ENCODE data around the gene ZNF491.
"Not testable (repeated sequence)": the region's sequence is repeated elsewhere in the genome, so short reads cannot be mapped to it uniquely, and the experiment has no call there.

Gene ZNF491

DNA sequence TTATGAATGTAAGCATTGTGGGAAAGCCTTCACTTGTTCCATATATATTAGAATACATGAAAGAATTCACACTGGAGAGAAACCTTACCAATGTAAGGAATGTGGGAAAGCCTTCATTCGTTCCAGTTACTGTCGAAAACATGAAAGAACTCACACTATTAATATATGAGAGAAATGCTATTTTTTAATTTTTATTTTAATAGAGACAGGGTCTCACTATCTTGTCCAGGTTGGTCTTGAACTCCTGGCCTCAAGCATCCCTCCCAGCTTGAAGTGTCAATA, 8.7 kb downstream of the ZNF491 start:
- DNase-seq, result no peak

DNA sequence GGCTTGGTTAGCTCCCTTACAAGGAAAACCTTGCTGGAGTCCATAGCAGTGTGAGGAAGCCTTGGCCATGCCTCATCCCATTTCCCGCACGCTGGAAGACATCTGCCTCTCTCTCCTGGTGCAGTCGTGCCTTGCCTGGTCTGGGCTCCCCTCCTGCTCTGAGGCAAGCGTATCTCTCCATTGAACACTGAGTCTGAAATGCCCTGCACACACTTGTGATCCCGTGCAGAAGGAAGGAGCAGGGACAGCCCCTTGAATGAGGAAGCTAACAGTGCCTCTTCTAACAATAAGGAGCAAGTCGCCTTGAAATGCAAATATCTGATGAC, 15.3 kb downstream of the ZNF491 start:
- no peak for DNase-seq

DNA sequence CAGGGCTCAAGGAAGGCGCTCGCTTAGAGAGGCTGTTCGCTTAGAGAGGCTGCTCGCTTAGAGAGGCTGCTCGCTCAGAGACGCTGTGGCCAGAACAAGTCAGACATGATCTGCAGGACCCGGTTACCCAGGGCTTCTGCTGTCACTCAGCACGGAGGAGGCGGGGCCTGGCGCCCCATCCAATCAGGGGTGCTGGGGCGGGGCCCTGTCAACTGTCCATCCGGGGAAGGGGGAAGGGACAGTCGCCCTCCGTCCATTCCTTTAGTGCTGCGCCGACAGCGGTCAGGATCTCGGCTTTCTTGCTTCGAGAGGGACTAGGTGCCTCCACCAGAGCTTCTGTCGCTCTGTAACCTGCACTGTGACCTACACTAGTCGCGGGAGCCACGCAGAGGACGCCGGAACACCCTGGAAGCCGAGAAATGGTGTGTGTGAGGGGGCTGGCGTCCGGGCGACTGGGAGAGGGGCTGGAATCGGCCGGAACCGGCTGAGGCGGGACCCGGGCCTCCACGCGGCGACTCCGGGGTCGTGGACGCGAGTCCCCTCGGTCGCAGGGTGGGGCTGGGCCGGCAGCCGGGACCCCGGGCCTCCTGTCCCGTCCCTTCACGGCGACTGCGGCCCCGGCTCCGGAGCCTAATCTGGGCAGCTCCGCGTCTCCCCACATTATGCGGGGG, 15.8 kb downstream of the ZNF491 start, which contains the start of gene ZNF440:
ZNF440 (plus strand) TSS at position 245 of the 671 bp plus-strand sequence; CDS start at position 420, 175 bp downstream.
- peak; percentile 93 for DNase-seq

DNA sequence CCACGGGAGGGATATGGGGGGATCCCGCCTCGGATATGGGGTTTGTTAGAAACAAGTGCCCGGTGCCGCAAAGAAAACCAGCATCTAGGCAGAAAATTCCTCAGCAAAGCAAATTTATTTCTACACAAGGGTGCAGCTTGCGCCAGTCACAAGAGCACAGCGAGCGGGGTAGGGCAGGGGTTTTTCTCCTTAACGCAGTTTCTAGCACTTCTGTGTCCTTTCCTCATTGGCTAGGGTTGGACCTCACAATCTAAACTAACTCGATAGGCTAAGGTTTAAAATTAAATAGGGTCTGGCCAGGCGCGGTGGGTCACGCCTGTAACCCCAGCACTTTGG, 16.3 kb downstream of the ZNF491 start:
- no peak for DNase-seq

DNA sequence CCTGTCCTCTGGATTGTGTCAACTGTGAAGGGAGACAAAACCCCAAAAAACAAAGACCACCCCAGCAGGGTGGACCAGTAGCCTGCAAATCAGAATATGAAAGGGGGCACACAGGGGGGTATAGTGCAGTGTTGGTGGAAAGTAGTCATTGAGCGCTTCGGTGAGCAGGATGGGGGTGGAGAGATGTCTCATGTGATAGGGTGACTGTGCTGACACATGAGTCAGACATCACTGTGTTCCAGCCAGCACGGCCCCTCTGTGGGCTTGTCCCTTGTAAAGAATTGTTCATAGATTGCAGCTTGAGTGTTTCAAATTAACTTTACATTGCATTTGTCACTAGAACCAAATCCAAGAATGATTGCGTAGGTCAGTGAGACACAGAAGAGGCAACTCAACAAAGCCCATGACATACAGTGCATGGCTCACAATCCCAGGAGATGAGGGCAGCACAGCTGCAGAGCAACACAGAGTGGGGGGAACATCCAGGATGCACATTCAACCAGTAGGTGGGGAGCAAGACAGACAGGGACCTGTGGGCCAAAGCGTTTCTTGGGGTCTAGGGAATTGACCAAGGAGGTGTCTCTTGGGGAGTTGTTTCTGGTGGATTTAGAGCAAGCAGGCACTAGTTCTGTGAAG, 23.3 kb downstream of the ZNF491 start:
- no peak for DNase-seq

DNA sequence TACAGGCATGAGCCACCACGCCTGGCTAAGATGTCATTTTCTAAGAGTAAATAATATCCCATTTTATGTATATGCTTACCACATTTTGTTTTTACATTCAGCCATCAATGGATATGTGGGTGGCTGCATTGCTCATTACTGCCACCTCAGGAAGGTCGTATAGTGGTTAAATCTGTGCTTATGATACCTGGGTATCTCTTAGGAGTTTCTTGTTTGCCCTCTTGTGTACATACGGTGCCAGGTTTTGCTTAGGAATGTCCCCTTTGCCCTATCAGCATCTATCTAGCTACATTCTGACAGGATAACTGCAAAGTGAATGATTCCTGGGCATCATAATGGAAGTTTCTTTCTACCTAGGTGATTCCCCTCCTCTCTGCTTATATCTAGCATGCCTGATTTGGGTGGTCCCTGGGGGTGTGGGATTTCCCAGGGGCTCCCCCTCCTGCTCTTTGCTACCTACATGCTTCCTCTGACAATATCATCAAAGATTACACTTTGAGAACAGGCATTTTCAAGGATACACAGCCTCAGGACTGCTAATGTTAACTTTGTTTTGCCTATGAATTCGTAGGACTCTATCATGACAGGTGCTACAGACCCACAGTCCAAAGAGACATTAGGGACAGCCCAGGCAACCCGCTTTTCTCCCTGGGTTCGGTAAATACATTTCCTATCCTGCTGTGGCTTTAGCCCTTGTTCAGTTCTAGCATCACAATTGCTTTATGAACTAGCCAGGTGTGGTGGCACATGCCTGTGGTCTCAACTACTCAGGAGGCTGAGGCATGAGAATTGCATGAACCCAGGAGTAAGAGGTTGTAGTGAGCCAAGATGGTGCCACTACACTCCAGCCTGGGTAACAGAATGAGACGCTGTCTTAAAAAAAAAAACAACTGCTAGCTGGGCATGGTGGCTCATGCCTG, 30.9 kb downstream of the ZNF491 start:
- not testable (repeated sequence) for DNase-seq

DNA sequence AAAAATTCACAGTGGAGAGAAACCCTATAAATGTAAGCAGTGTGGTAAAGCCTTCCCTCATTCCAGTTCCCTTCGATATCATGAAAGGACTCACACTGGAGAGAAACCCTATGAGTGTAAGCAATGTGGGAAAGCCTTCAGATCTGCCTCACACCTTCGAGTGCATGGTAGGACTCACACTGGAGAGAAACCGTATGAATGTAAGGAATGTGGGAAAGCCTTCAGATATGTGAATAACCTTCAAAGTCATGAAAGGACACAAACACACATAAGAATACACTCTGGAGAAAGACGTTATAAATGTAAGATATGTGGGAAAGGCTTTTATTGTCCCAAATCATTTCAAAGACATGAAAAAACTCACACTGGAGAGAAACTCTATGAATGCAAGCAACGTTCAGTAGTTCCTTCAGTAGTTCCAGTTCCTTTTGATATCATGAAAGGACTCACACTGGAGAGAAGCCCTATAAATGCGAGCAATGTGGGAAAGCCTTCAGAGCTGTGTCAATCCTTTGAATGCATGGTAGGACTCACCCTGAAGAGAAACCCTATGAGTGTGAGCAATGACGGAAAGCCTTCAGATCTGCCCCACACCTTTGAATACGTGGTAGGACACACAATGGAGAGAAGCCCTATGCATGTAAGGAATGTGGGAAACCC, 34.1 kb downstream of the ZNF491 start:
- DNase-seq, result no peak

DNA sequence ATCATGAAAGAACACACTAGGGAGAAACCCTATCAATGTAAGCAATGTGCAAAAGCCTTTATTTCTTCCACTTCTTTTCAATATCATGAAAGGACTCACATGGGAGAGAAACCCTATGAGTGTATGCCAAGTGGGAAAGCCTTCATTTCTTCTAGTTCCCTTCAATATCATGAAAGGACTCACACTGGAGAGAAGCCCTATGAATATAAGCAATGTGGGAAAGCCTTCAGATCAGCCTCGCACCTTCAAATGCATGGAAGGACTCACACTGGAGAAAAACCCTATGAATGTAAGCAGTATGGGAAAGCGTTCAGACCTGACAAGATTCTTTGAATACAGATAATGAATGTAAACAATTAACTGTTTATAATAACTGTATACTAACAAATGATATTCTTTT, 35.2 kb downstream of the ZNF491 start:
- DNase-seq, result no peak

DNA sequence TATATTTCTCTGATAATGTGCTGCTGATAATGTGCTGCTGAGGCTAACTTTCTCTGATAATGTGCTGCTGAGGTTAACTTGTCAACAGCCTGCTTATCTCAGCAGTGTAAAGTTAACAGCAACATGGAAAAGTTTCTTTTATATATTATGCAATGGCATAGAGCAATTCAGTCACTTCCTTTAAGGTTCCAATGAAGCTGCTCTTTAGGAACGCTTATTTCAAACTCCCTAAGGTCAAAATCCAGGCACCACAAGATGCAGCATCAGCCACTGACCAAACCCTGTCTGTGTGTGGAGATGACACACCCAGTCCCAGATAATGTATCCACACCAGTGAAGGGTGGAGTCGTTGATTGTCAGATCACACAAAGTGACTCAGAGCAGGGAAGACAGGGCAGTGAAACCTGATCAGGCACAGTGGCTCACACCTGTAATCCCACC, 37.3 kb downstream of the ZNF491 start:
- DNase-seq, result not testable (repeated sequence)

DNA sequence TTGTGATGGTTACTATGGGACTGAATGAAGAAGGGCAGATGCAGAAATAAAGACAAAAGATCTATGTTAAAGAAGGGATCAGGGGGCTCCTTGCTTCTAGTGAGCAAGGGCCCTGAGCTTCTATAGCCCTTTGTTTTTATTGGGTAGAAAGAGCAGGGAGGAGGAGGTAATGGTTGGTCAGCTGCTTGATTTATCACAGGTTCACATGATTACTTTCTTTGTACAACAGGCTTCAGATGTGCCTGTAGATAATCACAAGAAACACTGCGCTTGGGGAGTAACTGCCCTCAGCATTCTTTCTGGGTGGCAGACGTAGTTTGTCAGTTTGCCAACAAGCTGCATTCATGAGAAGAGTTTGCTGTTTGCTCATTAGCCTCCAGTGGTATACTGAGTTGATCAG, 45.4 kb downstream of the ZNF491 start:
- no peak for DNase-seq

DNA sequence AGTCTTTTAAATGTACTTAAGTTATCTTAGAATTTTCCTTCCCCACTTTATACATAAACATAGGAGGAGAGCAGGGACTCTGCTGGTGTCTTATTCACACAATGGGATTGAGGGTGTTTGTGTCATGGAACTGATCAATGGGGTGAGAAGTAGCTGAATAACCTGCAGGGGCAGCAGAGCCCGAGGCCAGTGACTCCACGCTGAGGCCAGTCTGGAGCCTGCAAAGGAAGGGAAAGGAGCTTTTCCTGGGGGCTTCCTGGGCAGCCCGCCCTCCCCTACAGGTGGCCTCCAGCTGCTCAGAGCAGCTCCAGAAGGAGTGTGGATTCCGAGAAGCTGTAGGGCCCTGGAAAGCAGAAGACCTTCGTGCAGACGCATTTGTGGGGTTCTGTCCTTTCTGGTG, 49.3 kb downstream of the ZNF491 start:
- not testable (repeated sequence) for DNase-seq

DNA sequence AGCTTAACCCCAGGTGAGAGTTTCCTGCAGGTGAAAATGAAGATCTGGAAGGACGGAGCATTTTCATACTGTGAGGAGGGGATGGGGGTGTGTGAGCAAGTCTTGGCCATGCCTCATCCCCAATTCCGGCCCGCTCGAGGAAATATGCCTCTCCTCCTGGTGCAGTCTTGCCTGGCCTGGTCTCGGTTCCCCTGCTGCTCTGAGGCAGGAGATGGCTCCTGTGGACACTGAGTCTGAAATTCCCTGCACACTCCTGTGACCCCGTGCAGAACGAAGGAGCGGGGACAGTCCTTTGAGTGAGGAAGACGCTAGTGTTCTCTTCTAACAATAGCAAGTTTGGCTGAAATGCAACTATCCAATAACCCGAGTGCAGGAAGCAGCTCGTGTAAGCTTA, 49.9 kb downstream of the ZNF491 start:
- DNase-seq, result no peak

DNA sequence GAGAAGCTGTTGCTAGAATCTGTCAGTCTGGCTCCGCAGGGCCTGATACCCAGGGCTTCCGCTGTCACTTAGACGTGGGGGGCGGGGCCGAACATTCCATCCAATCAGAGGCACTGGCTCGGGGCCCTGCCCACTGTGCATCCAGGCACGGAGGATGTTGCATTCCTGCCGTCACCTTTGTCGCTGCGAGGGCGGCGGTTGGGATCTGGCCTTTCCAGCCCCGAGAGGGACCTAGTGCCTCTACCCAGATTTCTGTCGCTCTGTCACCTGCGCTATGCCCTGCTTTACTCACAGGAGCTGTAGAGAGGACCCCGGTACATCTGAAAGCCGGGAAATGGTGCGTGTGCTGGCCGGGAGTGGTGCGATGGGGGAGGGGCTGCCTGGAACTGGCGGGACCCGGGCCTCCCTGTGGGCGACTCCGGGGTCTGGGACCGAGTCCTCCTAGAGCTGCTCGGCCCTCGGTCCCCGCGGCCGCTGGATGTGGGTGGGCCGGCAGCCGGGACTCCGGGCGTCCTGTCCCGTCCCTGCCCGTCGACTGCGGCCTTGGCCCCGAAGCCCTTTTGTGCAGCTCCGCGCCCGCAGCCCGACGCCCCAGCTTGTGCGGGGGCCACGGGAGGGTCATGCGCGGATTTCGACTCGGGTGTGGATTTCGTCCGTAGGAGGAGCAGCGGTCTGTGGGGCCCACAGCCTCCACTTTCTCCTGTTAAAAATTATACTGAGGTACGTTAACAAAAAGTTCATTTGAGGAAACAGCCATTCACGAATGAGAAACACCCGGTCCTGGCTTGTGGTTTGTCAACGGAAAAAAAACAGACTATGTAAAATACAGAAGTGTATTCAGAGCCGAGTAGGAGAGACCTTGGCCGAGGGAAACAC, 50.5 kb downstream of the ZNF491 start, which contains the start of gene ZNF439:
ZNF439 (plus strand) TSS at position 133 of the 876 bp plus-strand sequence; CDS start at position 275, 142 bp downstream.
- DNase-seq, result peak; percentile 59

DNA sequence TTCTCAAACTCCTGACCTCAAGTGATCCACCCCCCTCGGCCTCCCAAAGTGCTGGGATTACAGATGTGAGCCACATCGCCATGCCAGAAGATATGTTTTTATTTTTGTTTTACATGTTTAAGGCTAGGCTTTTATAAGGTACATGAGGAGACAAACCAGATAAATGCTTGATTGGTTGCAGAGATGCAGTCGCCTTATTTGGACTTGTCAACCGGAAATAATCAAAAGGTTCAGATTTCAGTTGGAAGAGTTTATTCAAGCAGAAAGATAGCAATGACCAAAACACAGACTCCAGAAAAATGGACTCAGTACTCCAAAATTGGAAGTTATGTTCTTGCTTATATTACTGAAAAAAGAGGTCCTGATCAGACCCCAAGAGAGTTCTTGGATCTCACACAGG, 52.0 kb downstream of the ZNF491 start:
- not testable (repeated sequence) for DNase-seq

DNA sequence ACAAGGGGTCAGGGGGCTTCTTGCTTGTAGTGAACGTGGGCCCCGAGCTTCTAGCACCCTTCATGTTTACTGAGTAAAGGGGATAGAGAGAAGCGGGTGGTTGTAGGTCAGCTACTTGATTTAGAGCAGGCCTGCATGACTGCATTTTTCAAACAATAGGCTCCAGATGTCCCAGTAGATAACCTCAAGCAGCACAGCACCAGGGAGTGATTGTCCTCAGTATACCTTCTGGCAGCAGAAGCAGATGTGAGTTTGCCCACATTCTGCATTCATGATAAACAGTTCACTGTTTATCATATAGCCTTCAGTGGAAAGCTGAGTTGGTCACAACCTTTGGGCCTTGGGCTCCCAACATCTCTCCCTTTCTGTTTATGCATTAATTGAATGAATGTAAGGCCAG, 55.0 kb downstream of the ZNF491 start:
- no peak for DNase-seq

DNA sequence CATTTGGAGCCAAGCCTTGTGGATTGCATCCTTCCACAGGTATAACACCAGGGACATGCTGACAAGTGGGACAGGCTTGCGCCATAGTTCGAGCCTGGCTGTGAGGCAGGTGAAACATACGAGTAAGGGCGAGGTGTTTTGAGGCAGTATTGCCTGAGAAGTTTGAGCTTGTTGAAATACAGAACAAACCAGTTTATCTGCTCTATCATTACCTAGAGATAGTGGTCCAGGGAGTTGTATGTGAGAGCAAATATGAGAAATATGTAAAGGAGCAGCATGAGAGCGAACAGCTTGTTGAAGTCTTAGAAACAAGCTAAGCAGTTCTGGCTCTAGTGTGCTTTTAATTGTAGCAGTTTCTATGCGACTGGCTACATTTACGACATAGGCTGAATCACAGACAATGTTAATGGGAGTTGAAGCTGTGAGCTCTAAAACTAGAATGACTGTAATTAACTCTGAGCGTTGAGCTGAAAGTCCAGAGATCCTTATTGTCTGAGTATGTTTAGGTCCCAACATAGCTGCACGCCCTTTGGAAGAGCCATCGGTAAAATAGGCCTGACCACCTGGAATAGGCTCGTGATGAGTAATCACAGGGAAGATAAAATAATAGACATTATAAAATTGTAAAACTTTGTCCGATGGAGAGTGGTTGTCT, 58.4 kb downstream of the ZNF491 start:
- DNase-seq, result no peak

Measured in activated CD4-positive, alpha-beta T cell treated with anti-CD3 and anti-CD28 coated beads, Interleukin-10, Interleukin-2, amounts not matched to agents 100 ng/mL and 50 ng/mL, durations not matched to agents 16 hours and 8 hours (primary cell).